T-cell (primary cell): ENCODE measurements around the gene HDC. TPM values are rescaled to one million over a fixed set of nuclear protein-coding genes. Genes with fewer than 3 reads are reported as not detected.

Experiments used
- ATAC-seq, 4 experiments: fragments of 200-7000 bp in 3 of 4; fragments of 150-1000 bp in 1 of 4; cut with Tn5 transposase; replicated peaks in 1 of 4; 1 replicate in 3 of 4; 2 replicates in 1 of 4; pipeline ENCODE4 v1.10.0; 2021; ENCODE audit warnings: moderate library complexity in 3 of 4, mild to moderate bottlenecking in 2 of 4, moderate number of reproducible peaks in 1 of 4
- CTCF ChIA-PET, 2 donors: fragments of 300-600 bp; sonication (Branson Sonifier 250); formaldehyde crosslinking; loops; one replicate each; lab custom pipeline; 2022; ENCODE audit warnings: antibody characterized with exemption in 2 of 2; lab: Charles Lee
- POLR2A ChIA-PET, 2 donors: fragments of 300-600 bp; sonication (Branson Sonifier 250); formaldehyde crosslinking; loops; one replicate each; lab custom pipeline; 2022; ENCODE audit warnings: antibody characterized with exemption in 2 of 2; lab: Charles Lee
- DNase-seq, 35 experiments: peaks; one replicate each; pipeline versions ENCODE4 v3.0.0 to v3.0.0-alpha.2; 2013 to 2023
- H3K27ac ChIP-seq: one replicate; pipeline ENCODE4 v1.5.1; 2013; ENCODE audit warnings: low read length
- H3K27me3 ChIP-seq, 2 experiments: replicated peaks in 1 of 2; 1 replicate in 1 of 2; 2 replicates in 1 of 2; pipeline versions ENCODE4 v1.6.1 to v1.7.0; 2013; ENCODE audit warnings: low read length in 1 of 2, mixed read lengths in 1 of 2; ENCODE audit not compliant: control insufficient read depth in 2 of 2, insufficient read depth in 2 of 2; ENCODE audit errors: extremely low read depth in 1 of 2
- H3K36me3 ChIP-seq, 2 donors: 1 replicate in 1 of 2; 2 replicates in 1 of 2; pipeline versions ENCODE4 v1.6.1 to v1.7.0; 2013; ENCODE audit warnings: low read length in 1 of 2; ENCODE audit not compliant: control insufficient read depth in 2 of 2, insufficient read depth in 1 of 2; ENCODE audit errors: extremely low read depth in 1 of 2
- H3K4me1 ChIP-seq, 2 experiments: 1 replicate in 1 of 2; 2 replicates in 1 of 2; pipeline versions ENCODE4 v1.6.1 to v1.7.0; 2013; ENCODE audit warnings: low read length in 2 of 2, mixed read lengths in 1 of 2; ENCODE audit not compliant: insufficient read depth in 2 of 2, control insufficient read depth in 1 of 2; ENCODE audit errors: extremely low read depth in 1 of 2
- H3K4me3 ChIP-seq, 2 donors: 1 replicate in 1 of 2; 2 replicates in 1 of 2; pipeline versions ENCODE4 v1.5.1 to v1.7.0; 2013; ENCODE audit warnings: mild to moderate bottlenecking in 2 of 2, low read length in 1 of 2, moderate library complexity in 1 of 2; ENCODE audit not compliant: control insufficient read depth in 1 of 2; ENCODE audit errors: extremely low read depth in 1 of 2
- H3K9me3 ChIP-seq: 2 replicates; pipeline ENCODE4 v1.7.0; 2013
- H3K27ac Mint-ChIP-seq, 2 donors: one replicate each; pipeline ENCODE4 v1.8.0; 2020 to 2021; ENCODE audit warnings: mild to moderate bottlenecking in 2 of 2, mixed read lengths in 2 of 2
- H3K27me3 Mint-ChIP-seq, 2 donors: one replicate each; pipeline ENCODE4 v1.8.0; 2021 to 2022; ENCODE audit warnings: mixed read lengths in 2 of 2
- H3K36me3 Mint-ChIP-seq: one replicate; pipeline ENCODE4 v1.8.0; 2021; ENCODE audit warnings: mixed read lengths
- H3K4me1 Mint-ChIP-seq, 3 donors: one replicate each; pipeline ENCODE4 v1.8.0; 2020 to 2022; ENCODE audit warnings: mixed read lengths in 3 of 3, mild to moderate bottlenecking in 1 of 3
- H3K4me3 Mint-ChIP-seq, 3 donors: one replicate each; pipeline ENCODE4 v1.8.0; 2020 to 2022; ENCODE audit warnings: mild to moderate bottlenecking in 3 of 3, mixed read lengths in 3 of 3, moderate library complexity in 3 of 3
- H3K9me3 Mint-ChIP-seq, 3 donors: one replicate each; pipeline ENCODE4 v1.8.0; 2020 to 2022; ENCODE audit warnings: mixed read lengths in 3 of 3
- WGBS: methylation state at CpG from one replicate; pipeline ENCODE4 v1.1.5; 2013; ENCODE audit warnings: missing lambda C conversion rate; ENCODE audit not compliant: insufficient coverage; 5-methylcytosine and 5-hydroxymethylcytosine counted together
- total RNA-seq, 35 experiments: library from RNA in 6 of 35; stranded (reverse) in 6 of 35; fragments of 120-200 nt in 1 of 35; gene quantifications; one replicate each; pipeline versions ENCODE4 v1.2.1 to v1.2.4 and lab custom pipeline; 2013 to 2026

HDC gene
- total RNA-seq, 5 donors from 2014 or later (not counting 1 experiment from before 2014, with no cell fraction given) = 0.26 to 4.3 (median 2.5) TPM; not detected in 1

GRCh38 chr15:50210462-50211157 lies 54.9 kb downstream of the HDC start:
- Histone ChIP-seq H3K27me3 (peaks cover 0 to 6% of the 10 kb centered on the region in 2 experiments), H3K4me1 (no peaks in the 10 kb centered on the region), H3K27ac (no peak overlapping the region), H3K4me3 (no peak overlapping the region), H3K36me3 (no peaks in the 10 kb centered on the region), H3K9me3 (peaks cover 2% of the 10 kb centered on the region)
- no peak overlapping the region for H3K27ac Mint-ChIP-seq
- no peak overlapping the region for H3K4me3 Mint-ChIP-seq
- 95% methylated on average over 8 of the region's 8 CpGs for WGBS
- H3K4me1 Mint-ChIP-seq = no peaks in the 10 kb centered on the region
- DNase-seq = no peak
- peaks cover 7% of the 10 kb centered on the region in 2 donors for H3K27me3 Mint-ChIP-seq
- CTCF ChIA-PET = no interaction called here
- H3K9me3 Mint-ChIP-seq = peaks cover 17 to 19% (median 18%) of the 10 kb centered on the region in 3 donors
- ATAC-seq = no peak
- POLR2A ChIA-PET = interaction anchor here in 1 of 2 donors (0.6 kb wide), 1 partner anchor 14 kb away, joined by 3 read pairs; no protein-coding TSS in a partner anchor
- H3K36me3 Mint-ChIP-seq = peaks cover 3% of the 10 kb centered on the region

- ChIA-PET POLR2A (no interaction called here), CTCF (no interaction called here)
- peaks cover 17 to 19% (median 18%) of the 10 kb centered on the region in 3 donors for H3K9me3 Mint-ChIP-seq
- peaks cover 7% of the 10 kb centered on the region in 2 donors for H3K27me3 Mint-ChIP-seq
- DNase-seq (no peak), ATAC-seq (no peak)
- Histone ChIP-seq H3K4me1 (no peaks in the 10 kb centered on the region), H3K27me3 (peaks cover 0 to 6% of the 10 kb centered on the region in 2 experiments), H3K27ac (no peak overlapping the region), H3K4me3 (no peak overlapping the region), H3K36me3 (no peaks in the 10 kb centered on the region), H3K9me3 (peaks cover 2% of the 10 kb centered on the region)
- no peak overlapping the region for H3K27ac Mint-ChIP-seq
- H3K36me3 Mint-ChIP-seq = peaks cover 3% of the 10 kb centered on the region
- H3K4me3 Mint-ChIP-seq = no peak overlapping the region
- no peaks in the 10 kb centered on the region for H3K4me1 Mint-ChIP-seq
- WGBS = 100% methylated on average over 3 of the region's 4 CpGs
Observed at GRCh38 chr15:50209809-50210208, 55.7 kb downstream of the HDC start.

- Histone ChIP-seq H3K27ac (no peak overlapping the region), H3K36me3 (no peaks in the 10 kb centered on the region), H3K4me3 (no peak overlapping the region), H3K4me1 (no peaks in the 10 kb centered on the region), H3K27me3 (peaks cover 0 to 6% of the 10 kb centered on the region in 2 experiments), H3K9me3 (no peaks in the 10 kb centered on the region)
- Mint-ChIP-seq H3K36me3 (peaks cover 3% of the 10 kb centered on the region), H3K4me3 (no peak overlapping the region), H3K9me3 (peaks cover 0 to 3% (median 0%) of the 10 kb centered on the region in 3 donors), H3K27me3 (peaks cover 0 to 7% of the 10 kb centered on the region in 2 donors), H3K27ac (no peak overlapping the region), H3K4me1 (no peaks in the 10 kb centered on the region)
- WGBS = no CpG with 5 or more reads among the region's 5 CpGs
- CTCF ChIA-PET = no interaction called here
- POLR2A ChIA-PET = interaction anchor here in 1 of 2 donors (0.6 kb wide), 1 partner anchor 554 kb away, joined by 3 read pairs; no protein-coding TSS in a partner anchor
- DNase-seq (no peak), ATAC-seq (no peak)
Observed at GRCh38 chr15:50206020-50206419, 59.5 kb downstream of the HDC start.

DNA sequence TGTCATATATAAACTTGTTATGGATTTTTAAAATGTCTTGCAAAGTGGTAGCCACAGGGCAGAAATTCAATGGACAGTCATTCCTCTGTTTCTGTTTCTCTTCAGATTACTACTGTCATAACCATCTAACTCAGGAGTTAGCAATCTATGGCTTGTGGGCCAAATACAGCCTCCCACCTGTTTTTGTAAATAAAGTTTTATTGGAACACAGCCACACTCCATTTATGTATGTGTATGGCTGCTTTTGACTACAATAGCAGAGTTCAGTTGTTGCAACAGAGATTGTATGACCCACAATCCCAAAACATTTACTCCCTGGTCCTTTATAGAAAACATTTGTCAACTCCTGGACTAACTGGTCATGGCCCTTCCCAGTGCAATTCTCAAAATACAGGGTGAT lies 63.5 kb downstream of the HDC start:
- Mint-ChIP-seq H3K27me3 (no peaks in the 10 kb centered on the region), H3K9me3 (no peaks in the 10 kb centered on the region), H3K4me3 (no peak overlapping the region), H3K4me1 (no peaks in the 10 kb centered on the region), H3K27ac (no peak overlapping the region), H3K36me3 (no peaks in the 10 kb centered on the region)
- Histone ChIP-seq H3K36me3 (no peaks in the 10 kb centered on the region), H3K27me3 (no peaks in the 10 kb centered on the region), H3K4me1 (no peaks in the 10 kb centered on the region), H3K27ac (no peak overlapping the region), H3K4me3 (no peak overlapping the region), H3K9me3 (no peaks in the 10 kb centered on the region)
- DNase-seq (no peak), ATAC-seq (no peak)
- ChIA-PET POLR2A (no interaction called here), CTCF (no interaction called here)

DNA sequence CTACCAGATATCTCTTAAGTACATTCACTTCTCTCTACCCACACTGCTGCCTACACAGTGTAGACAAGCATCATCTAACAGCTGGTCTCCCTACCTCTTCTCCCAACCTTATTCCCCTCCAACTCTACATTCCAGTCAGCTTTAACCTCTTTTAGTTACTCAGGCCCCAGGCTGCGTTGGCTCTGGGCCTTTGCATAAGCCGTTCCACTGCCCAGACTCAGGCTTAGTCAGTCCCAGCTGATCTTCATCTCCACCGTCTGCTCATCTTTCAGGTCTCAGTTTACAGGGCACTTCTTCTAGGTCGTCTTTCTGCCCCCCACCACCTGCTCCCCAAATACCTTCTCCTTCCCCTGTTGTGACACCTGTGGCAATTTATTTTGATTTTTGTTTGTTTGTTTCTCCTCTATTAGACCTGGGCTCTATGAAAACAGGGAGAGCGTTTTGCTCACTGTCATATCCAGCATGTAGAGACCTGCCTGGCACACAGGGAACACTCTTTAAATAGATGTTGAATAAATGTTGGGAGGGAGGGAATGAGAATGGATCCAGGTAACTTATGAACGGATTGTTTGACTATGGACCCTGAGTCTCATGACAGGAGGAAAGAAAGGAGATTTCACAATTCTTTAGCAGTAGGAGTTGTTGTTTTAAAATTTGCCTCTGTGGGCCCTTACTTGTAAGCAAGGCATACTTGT lies 72.5 kb downstream of the HDC start:
- no peaks in the 10 kb centered on the region for H3K9me3 ChIP-seq
- no peaks in the 10 kb centered on the region for H3K4me1 ChIP-seq
- WGBS = 98% methylated on average over 4 of the region's 6 CpGs
- Mint-ChIP-seq H3K9me3 (no peaks in the 10 kb centered on the region), H3K4me3 (no peak overlapping the region), H3K27me3 (no peaks in the 10 kb centered on the region), H3K27ac (no peak overlapping the region), H3K4me1 (no peaks in the 10 kb centered on the region), H3K36me3 (no peaks in the 10 kb centered on the region)
- no peaks in the 10 kb centered on the region for H3K36me3 ChIP-seq
- H3K4me3 ChIP-seq = no peak overlapping the region
- H3K27me3 ChIP-seq = no peaks in the 10 kb centered on the region
- ATAC-seq (no peak), DNase-seq (no peak)
- POLR2A ChIA-PET = no interaction called here
- no peak overlapping the region for H3K27ac ChIP-seq
- CTCF ChIA-PET = interaction anchor here in 1 of 2 donors (0.7 kb wide), 1 partner anchor 22 kb away, joined by 3 read pairs; no protein-coding TSS in a partner anchor

- Histone ChIP-seq H3K4me1 (no peaks in the 10 kb centered on the region), H3K4me3 (no peak overlapping the region), H3K27me3 (no peaks in the 10 kb centered on the region), H3K27ac (no peak overlapping the region), H3K9me3 (no peaks in the 10 kb centered on the region), H3K36me3 (no peaks in the 10 kb centered on the region)
- Mint-ChIP-seq H3K4me1 (no peaks in the 10 kb centered on the region), H3K36me3 (no peaks in the 10 kb centered on the region), H3K9me3 (no peaks in the 10 kb centered on the region), H3K4me3 (no peak overlapping the region), H3K27me3 (peaks cover 0 to 1% of the 10 kb centered on the region in 2 donors), H3K27ac (no peak overlapping the region)
- DNase-seq = no peak
- CTCF ChIA-PET = interaction anchor here in 1 of 2 donors (0.7 kb wide), 1 partner anchor 22 kb away, joined by 3 read pairs; no protein-coding TSS in a partner anchor
- ATAC-seq = no peak
- no CpG with 5 or more reads among the region's 1 CpG for WGBS
- POLR2A ChIA-PET = no interaction called here
Observed at GRCh38 chr15:50192164-50192563, 73.4 kb downstream of the HDC start.
